ENCODE results near the gene CDK14. TPM values are rescaled to one million over a fixed set of nuclear protein-coding genes. Genes with fewer than 3 reads are reported as not detected.
"Not testable (repeated sequence)": the region's sequence is repeated elsewhere in the genome, so short reads cannot be mapped to it uniquely, and the experiment has no call there.

The CDK14 gene
- total RNA-seq, 1 experiment from 2014 or later: 23.6 TPM

DNA sequence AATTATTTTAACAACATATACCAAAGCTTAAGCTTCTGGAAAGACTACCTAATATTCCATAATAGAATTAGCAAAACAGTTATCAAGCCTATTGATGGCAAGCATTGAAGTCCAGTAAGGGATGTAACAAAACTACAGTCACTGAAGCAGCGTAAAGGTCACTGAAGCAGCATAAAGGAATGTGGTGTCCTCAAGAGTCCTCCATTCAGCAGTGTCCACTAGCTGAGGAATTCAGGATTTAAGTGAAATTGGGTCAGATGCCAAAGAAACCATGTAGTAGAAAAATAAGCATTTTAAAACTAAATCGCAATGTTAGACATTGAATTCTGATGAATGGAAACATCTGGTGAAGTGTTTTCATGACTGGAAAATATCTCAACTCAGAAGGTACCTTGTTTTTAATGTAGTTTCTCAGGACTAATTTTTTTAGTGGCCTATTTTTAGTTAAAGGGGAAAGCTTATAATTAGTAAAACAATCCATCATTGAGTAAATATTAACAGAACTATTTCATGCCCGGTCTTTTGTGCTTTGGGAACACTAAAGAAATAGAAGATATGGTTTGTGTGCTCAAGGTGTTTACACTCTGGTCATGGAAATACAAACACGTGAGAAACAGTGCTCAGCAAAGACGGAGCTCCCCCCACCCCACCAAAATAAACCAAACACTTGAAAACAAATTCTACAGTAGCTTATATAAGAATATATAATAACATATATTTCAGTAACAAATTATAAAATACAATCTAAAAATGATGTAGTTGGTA is 121.4 kb downstream of the CDK14 start:
- DNase-seq (ENCODE audit: low read depth): peak; percentile 67

DNA sequence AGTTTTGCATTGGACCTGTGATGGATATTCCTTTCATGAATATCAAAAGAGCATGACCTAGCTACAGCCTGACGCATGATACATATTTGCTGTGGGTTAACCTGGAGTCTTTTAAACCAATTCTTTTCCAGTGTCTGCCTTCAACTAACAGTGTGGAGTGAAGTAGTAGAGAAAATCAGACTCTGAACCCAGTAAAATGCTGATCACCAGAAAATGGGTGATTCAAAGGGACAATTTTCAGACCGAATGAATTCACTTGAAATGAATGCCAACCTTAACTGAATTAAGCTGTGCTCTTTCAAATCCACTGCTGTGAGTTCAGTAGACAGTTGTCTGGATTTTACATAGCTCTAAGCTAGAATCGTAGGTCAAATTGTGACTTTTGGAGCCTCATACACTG is 123.0 kb downstream of the CDK14 start:
- no peak for DNase-seq (ENCODE audit: low read depth)

DNA sequence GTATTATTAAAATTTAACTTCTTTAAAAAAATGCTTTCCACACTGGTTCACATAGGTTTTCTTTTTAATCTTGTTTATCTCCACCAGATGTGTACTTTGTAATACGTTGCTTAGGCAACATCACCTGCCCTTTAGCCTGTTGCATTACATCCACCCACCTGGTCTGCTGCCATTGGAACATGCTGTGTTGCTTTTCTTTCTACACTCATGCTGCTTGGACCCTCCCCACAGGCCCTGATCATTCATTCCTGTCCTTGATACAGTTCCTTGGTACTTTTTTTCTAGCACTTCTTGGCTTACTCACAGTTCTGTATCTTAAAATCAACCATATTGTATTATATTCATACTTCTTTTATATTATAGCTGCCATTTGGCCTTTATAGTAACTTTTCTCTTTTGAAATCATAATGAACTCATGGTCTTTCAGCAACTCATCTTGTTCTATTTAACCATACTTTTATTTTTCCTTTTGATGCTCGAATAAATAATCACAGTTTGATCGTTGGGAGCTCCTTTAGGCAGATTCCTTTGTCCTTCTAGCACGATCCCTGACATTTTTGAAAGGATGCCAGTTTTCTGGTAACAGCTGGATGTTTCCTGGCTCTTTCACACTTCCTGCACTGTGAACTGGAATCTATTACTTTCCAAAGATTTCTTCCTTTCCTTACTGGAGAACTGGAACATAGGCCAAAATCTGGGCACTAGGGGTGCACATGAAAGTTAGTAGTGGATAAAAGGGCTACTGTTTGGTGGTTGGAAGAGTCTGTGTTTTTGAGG is 125.1 kb downstream of the CDK14 start:
- peak; percentile 96 for DNase-seq (ENCODE audit: low read depth)

DNA sequence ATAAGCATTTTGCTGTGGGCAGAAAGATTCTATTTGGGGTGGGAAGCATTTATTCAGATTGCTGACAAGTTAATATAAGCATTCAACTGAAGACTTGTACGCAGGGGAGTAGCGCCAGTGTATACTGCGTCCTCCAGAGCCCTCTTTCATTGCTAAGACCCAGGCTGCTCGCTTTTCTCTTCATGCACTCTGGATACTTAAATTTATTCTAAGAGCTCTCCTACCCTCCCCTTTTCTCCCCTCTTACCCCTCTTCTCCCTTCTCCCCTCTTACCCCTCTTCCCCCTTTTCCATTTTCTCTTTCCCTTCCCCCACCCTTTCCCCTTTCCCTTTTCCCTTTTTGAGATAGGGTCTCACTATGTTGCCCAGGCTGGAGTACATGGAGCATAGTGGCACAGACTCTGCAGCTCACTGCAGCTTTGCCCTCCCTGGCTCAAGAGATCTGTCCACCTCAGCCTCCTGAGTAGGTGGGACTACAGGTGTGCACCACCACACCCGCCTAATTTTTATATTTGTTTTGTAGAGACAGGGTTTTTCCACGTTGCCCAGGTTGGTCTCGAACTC is 125.8 kb downstream of the CDK14 start:
- no peak for DNase-seq (ENCODE audit: low read depth)

DNA sequence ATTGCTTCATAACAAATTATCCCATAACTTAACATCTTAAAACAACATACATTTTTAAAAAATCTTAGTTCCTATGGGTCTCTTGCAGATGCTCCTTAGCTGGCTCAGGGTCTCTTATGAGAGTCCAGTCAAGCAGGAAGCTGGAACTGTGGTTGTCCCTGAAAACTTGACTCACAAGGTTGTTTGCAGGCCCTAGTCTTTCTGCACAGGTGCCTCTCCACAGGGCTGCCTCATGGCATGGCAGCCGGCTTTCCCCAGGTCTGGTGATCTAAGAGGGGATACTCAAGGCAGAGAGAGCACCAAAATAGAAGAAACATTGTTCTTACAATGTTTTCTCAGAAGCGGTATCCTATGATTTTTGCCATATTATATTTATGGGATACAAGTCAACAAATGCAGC is 127.1 kb downstream of the CDK14 start:
- peak; percentile 28 for DNase-seq (ENCODE audit: low read depth)

DNA sequence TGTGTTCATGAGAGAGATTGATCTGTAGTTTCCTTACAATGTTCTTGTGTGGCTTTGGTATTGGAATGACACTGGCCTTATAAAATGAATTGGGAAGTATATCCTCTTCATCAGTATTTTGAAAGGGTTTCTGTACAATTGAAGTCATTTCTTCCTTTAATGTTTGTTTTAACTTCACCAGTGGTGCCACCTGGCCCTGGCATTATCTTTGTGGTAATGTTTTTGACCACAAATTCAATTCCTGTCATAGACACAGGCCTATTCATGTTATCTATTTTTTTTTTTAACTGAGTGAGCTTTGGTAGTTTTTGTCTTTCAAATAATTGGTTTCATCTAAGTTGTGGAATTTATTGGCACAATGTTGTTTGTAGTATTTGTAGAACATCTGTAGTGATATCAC is 127.7 kb downstream of the CDK14 start:
- peak; percentile 93 for DNase-seq (ENCODE audit: low read depth)

DNA sequence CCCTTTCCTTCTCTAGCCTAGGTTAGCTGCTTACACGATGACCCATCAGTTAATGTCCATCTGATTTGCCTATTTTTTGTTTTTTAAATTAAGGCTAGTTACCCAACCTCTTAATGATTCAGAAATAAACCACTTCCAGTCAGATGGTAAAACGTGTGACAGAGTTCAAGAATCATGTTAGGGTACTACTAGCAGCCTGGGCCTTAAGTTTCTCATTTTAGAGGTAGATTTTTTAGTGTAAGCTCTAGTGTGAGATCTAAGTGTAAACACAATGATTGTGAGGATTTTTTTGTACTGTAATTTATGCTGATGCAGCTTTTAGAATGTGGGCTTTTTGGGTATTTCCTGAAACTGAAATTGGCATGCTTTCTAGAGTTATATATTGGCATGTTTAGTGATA is 130.0 kb downstream of the CDK14 start:
- DNase-seq (ENCODE audit: low read depth): peak; percentile 78

DNA sequence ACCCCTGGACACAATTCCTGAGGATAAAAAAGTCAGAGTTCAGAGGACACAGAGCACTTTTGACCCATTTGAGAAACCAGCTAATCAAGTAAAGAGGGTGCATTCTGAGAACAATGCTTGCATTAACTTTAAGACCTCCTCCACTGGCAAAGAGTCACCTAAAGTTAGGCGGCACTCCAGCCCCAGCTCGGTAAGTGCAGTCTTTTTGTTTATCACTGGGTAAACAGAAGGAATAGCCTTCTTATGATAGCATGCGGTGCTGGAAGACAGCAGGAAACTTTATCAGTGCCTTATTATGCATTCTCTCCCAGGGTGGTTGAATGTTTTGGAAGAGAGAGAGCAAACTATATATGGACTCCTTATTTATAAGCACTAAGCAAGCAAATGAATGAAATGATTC is 130.5 kb downstream of the CDK14 start:
- DNase-seq (ENCODE audit: low read depth): peak; percentile 52

DNA sequence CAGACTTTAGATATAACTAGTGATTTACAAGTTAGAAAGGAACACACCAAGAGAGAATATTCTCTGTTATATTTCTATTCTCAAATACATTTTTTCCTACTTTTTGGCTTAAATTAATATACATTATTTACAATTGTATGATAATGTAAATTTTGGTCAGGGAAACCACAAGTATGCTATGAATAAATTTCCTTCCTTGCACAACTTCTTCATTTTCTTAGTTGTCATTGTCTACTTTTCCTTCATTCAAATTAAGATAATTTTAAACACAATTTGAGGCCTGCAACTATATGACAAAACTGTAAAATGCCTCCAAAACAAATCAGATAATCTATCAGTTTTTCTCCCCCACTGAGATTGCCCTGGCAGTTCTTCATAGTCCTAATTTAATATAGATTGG is 131.3 kb downstream of the CDK14 start:
- no peak for DNase-seq (ENCODE audit: low read depth)

DNA sequence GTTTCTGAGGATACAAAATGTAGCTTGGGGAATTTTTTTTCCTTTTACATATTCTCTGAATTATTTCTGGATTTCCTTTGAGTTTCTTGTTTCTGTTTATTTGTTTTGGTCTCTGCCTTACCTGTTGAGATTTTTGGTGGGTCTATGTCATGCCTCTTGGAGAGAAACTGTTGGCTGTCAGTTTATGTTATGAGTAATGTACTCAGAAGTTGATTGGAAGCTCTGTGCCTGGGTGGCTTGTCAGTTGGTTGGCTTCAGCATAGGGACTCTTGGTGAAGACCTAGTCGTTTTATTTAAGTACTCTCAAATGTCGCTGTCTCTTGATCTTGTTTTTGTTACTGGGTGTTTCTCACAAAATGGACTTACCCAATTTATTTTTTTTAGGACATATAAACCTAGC is 132.4 kb downstream of the CDK14 start:
- DNase-seq (ENCODE audit: low read depth): no peak

DNA sequence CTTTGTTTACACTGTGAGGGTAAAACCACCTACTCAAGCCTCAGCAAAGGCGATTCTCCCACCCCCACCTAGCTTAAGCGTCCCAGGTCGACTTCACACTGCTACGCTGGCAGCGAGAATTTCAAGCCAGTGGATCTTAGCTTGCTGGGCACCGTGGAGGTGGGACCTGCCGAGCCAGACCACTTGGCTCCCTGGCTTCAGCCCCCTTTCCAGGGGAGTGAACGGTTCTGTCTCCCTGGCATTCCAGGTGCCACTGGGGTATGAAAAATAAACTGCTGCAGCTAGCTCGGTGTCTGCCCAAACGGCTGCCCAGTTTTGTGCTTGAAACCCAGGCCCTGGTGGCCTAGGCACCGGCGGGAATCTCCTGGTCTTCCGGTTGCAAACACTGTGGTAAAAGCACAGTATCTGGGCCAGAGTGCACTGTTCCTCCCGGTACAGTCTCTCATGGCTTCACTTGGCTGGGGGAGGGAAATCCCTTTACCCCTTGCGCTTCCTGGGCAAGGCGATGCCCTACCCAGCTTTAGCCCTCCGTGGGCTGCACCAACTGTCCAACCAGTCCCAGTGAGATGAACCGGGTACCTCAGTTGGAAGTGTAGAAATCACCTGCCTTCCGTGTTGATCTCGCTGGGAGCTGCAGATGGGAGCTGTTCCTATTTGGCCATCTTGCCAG is 139.6 kb downstream of the CDK14 start:
- not testable (repeated sequence) for DNase-seq (ENCODE audit: low read depth)

DNA sequence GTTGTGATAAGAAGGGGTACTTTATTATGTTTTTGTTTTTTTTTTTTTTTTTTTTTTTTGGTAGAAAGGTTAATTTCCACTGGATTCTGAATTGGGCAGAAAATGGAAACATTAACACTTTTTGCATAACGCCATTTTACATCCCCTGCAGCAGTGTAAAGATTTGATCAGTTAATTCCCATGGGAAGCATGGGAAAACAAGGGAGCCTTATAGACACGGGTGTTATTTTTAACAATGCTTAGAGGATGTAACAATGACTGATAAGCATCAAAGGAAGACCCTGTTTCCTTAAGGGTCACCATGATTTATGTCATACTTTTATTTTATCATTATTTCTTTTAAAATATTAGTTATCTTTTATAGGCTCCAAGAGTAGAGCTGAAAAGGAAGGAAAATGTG is 140.2 kb downstream of the CDK14 start:
- DNase-seq (ENCODE audit: low read depth): no peak

DNA sequence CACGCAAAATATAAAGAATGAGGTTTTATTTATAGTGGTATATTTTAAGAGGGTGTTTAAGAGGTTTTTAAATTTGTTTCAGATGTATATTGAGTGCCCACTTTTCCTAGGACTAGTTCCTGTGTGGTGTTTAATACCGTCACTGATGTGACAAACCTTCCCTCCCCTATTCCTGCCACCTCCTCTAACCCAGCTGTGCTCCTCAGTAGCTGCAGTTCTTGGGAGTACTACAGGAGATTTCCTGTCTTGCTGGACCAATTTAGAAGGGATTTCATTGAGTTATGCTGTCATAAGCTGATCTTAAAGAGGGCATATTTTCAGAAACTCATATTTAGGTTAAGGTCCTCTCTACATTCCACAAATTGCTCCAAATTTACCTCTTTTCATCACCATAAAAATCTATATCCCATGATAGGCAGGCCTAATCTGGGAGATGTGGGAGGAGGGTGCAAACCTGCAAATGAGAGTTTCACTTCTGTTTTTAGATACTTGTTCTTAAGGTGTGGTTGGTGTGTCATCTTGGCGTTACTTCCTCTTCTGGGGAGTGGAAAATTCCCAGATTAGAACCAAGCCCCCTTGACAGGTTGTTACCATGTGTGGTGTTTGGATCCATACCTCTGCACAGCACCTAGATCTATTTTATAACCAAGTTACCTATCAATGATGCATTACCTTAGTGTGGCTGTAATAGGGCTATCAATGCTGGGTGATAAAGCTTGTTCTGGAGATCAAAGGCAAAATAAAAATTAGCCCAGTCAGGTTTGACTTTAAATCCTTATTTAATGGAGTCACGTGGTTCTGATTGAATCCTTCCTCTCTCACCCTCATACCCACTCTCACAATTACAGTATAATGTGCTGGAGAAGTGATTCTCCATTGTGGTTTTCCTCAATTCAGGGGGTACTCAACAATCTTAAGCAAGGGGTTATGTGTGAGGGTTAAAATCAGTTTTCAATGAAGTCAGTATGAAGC is 141.1 kb downstream of the CDK14 start:
- no peak for DNase-seq (ENCODE audit: low read depth)

DNA sequence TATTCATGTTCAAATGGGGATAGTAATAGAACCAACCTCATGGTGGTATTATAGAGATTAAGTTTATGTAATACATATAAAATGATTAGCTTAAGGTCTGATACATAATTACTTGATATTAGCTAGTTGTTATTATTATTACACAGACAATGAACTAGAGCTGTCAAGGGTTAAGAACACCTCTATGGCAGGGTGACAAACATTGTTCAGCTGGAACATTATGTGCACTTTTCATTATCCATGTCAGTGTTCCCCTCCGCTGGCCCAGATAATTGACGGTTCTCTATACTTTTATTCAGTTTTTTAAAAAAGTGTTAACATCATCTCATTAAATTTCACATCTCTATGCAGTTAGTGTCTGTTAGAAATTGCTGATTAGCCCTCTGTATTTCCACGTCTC is 142.1 kb downstream of the CDK14 start:
- no peak for DNase-seq (ENCODE audit: low read depth)

DNA sequence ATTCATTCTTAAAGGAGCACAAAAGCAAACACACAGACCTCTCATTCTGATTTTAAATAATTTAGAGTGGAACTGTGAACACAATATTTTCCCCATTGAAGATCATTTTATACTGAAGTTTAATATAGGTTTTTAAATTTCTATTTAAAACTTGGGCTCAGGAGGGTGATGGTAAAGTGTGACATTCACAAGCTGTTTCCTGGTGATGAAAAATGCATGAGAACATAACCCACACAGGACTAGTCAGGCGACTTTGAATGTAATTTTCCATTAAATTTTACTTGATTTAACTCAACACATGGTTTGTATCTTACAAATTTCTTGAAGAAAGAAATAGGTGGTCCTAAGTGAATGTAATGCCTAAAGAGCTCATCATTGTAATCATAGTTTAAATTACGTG is 143.6 kb downstream of the CDK14 start:
- no peak for DNase-seq (ENCODE audit: low read depth)

DNA sequence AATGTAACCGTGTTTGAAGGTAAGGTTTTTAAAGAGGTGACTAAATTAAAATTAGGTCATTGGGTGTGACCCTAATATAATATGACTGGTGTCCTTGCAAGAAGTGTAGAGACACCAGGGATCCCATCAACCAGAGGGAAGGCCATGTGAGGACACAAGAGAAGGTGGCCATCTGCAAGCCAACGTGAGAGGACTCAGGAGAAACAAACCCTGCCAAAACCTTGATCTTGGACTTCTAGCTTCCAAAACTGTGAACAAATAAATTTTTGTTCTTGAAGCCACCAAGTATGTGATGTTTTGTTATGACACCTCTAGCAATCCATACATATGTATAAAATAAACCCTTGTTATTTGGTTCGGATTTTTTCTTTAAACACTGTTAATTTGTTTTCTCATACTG is 144.3 kb downstream of the CDK14 start:
- DNase-seq (ENCODE audit: low read depth): no peak

DNA sequence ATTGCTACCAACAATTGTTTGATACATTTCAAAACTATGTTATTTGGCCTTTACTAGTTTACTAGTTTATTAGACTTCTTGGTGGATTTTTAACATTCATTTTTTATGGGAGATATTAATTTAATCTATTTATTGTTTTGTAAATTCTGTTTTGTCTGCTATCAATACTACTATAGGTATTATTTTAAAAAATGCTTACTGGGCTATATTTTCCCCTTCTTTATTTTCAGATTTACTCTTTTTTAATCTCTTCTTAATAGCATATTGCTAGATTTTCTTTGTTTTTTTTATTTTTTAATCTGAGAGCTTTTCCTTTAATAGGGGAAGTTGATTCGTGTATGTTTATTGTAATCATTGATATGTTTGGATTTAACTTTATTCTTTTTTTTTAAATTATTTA is 147.5 kb downstream of the CDK14 start:
- no peak for DNase-seq (ENCODE audit: low read depth)

DNA sequence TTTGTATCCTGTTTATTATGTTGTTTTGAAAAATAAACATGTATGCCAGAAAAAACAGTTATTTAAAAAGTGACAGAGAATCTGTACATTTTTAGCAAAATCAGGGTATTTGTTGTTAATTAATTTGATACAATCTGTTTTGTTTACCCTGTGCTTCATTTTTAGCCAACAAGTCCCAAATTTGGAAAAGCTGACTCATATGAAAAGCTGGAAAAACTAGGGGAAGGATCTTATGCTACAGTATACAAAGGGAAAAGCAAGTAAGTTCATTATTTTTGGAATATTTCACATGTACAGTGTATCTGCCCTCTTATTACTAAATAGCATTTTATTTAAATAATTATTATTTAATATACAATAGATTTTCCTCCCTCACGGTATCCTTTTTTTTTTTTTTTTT is 151.4 kb downstream of the CDK14 start:
- peak; percentile 30 for DNase-seq (ENCODE audit: low read depth)

DNA sequence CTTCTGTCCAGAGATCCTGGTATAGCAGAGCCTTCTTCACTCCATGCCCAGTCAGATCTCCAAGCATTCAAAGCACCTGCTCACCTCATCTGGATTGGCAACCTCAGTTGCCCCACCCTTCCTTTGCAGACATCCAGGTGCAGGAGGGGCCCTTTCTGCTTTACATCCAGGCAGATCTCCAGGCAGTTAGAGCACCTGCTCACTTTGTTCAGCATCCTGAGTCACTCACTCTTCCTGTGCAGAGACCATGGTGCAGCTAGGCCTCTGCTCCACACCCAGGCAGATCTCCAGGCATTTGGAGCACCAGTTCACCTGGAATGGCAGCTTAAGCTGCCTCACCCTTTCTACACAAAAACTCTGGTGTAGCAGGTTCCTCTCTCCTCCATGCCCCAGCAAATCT is 153.1 kb downstream of the CDK14 start:
- DNase-seq (ENCODE audit: low read depth): no peak

DNA sequence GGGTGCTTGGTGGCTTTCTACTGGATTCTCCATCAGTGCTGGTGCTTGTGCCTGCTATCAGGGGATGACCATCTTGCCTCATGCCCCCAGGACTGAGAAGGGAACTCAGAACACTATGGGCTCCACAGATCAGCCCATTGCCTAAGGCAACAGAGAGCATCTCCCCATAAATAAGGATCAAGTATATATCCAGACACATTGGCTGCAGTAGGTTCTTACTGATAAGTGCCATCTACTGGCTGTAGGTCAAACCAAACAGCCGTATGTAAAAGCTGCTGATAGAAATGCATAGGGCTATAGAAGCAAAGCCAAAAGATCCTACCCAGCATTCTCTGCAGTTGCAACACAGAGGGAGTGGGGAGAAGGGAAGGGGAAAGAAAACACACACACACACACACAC is 153.7 kb downstream of the CDK14 start:
- peak; percentile 39 for DNase-seq (ENCODE audit: low read depth)

DNA sequence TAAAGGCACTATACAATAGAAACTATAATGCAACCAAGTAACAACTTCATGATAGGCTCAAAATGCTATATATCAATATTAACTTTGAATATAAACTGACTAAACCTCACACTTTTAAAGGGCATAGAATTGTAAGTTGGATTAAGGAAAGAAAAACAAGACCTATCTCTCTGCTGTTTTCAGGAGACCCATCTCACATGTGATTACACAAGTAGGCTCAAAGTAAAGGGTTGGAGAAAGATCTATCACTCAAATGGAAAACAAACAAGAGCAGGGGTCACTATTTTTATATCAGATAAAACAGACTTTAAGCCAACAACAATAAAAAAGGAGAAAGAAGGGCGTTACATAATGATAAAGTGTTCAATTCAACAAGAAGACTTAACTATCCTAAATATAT is 155.5 kb downstream of the CDK14 start:
- DNase-seq (ENCODE audit: low read depth): no peak

Data from LHCN-M2 (cell line).